ENCODE results near the gene MOSPD3. TPM values are rescaled to one million over a fixed set of nuclear protein-coding genes. Genes with fewer than 3 reads are reported as not detected.

The MOSPD3 gene
- total RNA-seq, 3 donors from 2014 or later, result 8.8 to 12.6 (median 11.8) TPM

GRCh38 chr7:100575746-100576383 is 36.5 kb upstream of the MOSPD3 start:
- Histone ChIP-seq H3K27ac (no peak overlapping the region), H3K9me3 (no peaks in the 10 kb centered on the region), H3K4me1 (no peaks in the 10 kb centered on the region), H3K36me3 (peaks cover 9% of the 10 kb centered on the region), H3K27me3 (no peaks in the 10 kb centered on the region), H3K4me3 (no peak overlapping the region)
- TF ChIP-seq CTCF (IDR thresholded peaks at IDR 0.05) (no peak), POLR2AphosphoS5 (IDR thresholded peaks at IDR 0.05) (no peak), POLR2A (IDR thresholded peaks at IDR 0.05) (no peak)
- intact Hi-C loops (cut with DNase I; ENCODE audit: low total_unique reads), result loop anchor here (5.0 to 10.0 kb wide), 3 partner anchors 109 to 1299 kb away; no protein-coding TSS in a partner anchor
- no peak for DNase-seq (ENCODE audit: low spot score in 2 of 2)

- Histone ChIP-seq H3K36me3 (peaks cover 15% of the 10 kb centered on the region), H3K27ac (no peak overlapping the region), H3K27me3 (no peaks in the 10 kb centered on the region), H3K4me3 (no peak overlapping the region), H3K4me1 (no peaks in the 10 kb centered on the region), H3K9me3 (no peaks in the 10 kb centered on the region)
- TF ChIP-seq POLR2A (IDR thresholded peaks at IDR 0.05), result no peak
- TF ChIP-seq POLR2AphosphoS5 (IDR thresholded peaks at IDR 0.05), result no peak
- no peak for TF ChIP-seq CTCF (IDR thresholded peaks at IDR 0.05)
- no peak for DNase-seq (ENCODE audit: low spot score in 2 of 2)
- intact Hi-C loops (cut with DNase I; ENCODE audit: low total_unique reads), result loop anchor here (5.0 to 10.0 kb wide), 3 partner anchors 108 to 1298 kb away; no protein-coding TSS in a partner anchor
Observed at GRCh38 chr7:100576384-100576993, 35.9 kb upstream of the MOSPD3 start.

- intact Hi-C loops (cut with DNase I; ENCODE audit: low total_unique reads), result loop anchor here (5.0 to 10.0 kb wide), 3 partner anchors 108 to 1298 kb away; no protein-coding TSS in a partner anchor
- Histone ChIP-seq H3K36me3 (peaks cover 15% of the 10 kb centered on the region), H3K4me3 (no peak overlapping the region), H3K27me3 (no peaks in the 10 kb centered on the region), H3K4me1 (no peaks in the 10 kb centered on the region), H3K27ac (no peak overlapping the region), H3K9me3 (no peaks in the 10 kb centered on the region)
- no peak for TF ChIP-seq POLR2A (IDR thresholded peaks at IDR 0.05)
- no peak for TF ChIP-seq POLR2AphosphoS5 (IDR thresholded peaks at IDR 0.05)
- no peak for TF ChIP-seq CTCF (IDR thresholded peaks at IDR 0.05)
- no peak for DNase-seq (ENCODE audit: low spot score in 2 of 2)
Observed at GRCh38 chr7:100577103-100577502, 35.2 kb upstream of the MOSPD3 start.

- H3K27me3 ChIP-seq, result no peaks in the 10 kb centered on the region
- TF ChIP-seq POLR2A (IDR thresholded peaks at IDR 0.05), result no peak
- TF ChIP-seq POLR2AphosphoS5 (IDR thresholded peaks at IDR 0.05), result no peak
- no peak for TF ChIP-seq CTCF (IDR thresholded peaks at IDR 0.05)
- no peak overlapping the region for H3K27ac ChIP-seq
- no peaks in the 10 kb centered on the region for H3K9me3 ChIP-seq
- DNase-seq (ENCODE audit: low spot score in 2 of 2), result no peak
- intact Hi-C loops (cut with DNase I; ENCODE audit: low total_unique reads), result loop anchor here (5.0 to 10.0 kb wide), 3 partner anchors 107 to 1297 kb away; no protein-coding TSS in a partner anchor
- H3K36me3 ChIP-seq, result peaks cover 15% of the 10 kb centered on the region
- no peak overlapping the region for H3K4me3 ChIP-seq
- H3K4me1 ChIP-seq, result peaks cover 0 to 2% of the 10 kb centered on the region in 2 donors
Observed at GRCh38 chr7:100577507-100577906, 34.8 kb upstream of the MOSPD3 start.
